Choroid plexus epithelial cell (primary cell): ENCODE measurements around the gene UBE2Q2.

Source experiments
- DNase-seq: peaks from one replicate; pipeline ENCODE4 v3.0.0-alpha.2; 2010; ENCODE audit warnings: low read depth
- H3K4me3 ChIP-seq: 2 replicates; pipeline ENCODE4 v1.5.1; 2011; ENCODE audit warnings: low read depth, mild to moderate bottlenecking, control low read depth, low read length, moderate library complexity
- CTCF ChIP-seq: conservative IDR thresholded peaks from 2 replicates; pipeline ENCODE4 v1.5.1; 2011; ENCODE audit warnings: low read depth, mild to moderate bottlenecking, control low read depth, inconsistent platforms, low read length, moderate library complexity

UBE2Q2 gene

DNA sequence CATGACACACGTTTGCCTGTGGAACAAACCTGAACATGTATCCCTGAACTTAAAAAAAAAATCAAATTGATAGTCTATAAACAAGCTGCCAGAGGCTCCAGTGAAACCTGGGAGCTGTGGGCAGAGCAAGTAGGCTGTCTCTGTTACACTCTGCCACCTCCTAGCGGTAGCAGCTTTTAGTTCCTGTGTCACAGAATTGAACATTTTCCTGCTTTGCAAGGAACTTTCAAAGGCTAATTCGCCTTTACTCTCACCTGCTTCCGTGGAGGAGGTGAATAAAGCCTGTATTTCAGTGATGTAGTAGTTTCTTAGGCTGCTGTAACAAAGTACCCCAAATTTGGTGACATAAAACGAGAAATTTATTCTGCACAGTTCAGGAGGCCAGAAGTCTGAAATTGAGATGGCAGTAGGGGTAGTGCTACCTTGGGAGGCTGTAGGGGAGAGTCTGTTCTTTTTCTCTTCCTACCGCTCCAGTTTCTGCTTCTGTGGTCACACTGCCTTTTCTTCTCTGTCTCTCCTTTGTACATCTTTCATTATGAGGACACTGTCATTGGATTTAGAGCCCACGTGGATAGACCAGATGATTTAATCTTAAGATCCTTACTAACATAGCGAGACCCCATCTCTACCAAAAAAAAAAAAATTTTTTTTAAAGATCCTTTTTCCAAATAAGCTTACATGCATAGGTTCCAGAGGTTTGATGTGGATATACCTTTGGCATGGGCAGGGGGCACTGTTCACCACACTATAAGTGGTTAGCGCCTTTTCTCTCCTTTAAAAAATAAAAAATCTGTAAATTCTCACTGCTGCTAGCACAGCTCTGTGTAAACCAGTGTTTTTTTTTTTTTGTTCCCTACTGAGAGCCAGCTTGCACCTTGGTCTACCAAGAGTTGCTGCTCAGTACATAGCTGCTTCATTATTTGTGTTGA lies 85.7 kb downstream of the UBE2Q2 start:
- no peak overlapping the region for H3K4me3 ChIP-seq
- peak; percentile 77 for TF ChIP-seq CTCF
- peak; percentile 70 for DNase-seq

DNA sequence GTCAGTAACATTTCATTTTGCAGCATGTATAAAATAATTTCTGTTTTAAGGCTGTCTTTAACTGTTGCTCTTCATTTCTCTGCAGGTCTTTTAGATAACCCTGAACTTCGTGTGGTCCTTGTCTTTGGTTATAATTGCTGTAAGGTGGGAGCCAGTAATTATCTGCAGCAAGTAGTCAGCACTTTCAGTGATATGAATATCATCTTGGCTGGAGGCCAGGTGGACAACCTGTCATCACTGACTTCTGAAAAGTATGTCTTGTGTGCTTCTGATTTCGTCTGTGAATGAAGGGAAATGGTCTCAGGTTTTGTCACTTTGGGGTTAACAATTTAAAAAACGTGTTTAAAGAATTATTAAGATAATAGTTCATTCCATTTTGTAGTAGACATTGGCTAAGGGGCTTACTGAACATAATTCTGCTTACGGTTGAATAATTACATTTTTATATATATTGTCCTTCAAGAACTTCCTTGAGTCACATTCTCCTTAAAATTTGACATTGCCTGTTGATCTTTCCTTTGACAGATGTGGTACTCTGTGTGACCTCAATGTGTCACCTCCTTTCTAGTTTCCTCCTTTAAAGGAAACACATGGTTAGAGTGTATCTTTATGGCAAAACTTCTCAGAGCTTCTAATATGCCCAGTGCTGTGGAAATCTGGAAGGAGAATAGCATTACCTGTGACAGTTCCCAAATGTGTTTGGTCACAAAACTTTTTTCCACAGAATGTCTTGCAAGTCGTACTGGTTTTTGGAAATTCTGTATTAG lies 86.7 kb downstream of the UBE2Q2 start:
- no peak for TF ChIP-seq CTCF
- peak; percentile 32 for DNase-seq
- H3K4me3 ChIP-seq: no peak overlapping the region

DNA sequence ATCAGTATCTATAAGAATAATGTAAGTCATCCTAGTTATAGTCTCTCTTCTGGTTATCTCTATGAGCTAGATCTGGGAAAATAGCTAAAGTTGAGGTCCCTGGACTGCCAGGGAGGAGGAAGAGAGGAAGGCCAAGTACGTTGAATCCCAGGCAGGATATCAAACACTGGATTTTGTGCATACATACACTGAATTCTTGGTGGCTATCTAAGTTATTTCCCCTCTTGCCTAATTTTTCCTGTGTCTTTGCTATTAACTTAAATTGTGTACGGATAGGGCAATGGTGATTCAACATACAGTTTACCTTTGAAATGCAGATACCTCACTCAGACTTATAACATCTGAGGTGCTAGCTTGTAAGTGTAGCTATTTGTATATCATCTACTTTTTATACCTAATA lies 87.6 kb downstream of the UBE2Q2 start:
- H3K4me3 ChIP-seq: no peak overlapping the region
- TF ChIP-seq CTCF: no peak
- no peak for DNase-seq

DNA sequence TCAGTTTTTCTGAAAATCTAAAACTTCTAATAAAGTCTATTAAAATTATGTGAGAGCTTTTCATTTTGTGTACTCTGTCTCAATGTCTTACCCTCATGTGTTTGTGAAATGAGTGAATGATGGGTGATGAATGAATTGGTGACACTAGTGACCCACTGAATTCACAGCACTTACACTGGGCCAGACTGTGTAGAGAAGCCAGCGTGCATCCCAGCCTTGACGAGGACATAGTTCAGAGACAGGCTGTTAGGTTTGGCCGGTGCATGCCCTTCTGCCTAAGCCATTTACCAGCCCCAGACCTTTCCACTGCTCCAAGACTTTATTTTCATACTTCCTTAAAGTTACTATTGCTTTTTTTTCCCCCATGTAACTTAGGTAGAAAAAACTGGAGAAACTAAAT lies 99.2 kb downstream of the UBE2Q2 start:
- no peak for TF ChIP-seq CTCF
- H3K4me3 ChIP-seq: no peak overlapping the region
- DNase-seq: no peak

DNA sequence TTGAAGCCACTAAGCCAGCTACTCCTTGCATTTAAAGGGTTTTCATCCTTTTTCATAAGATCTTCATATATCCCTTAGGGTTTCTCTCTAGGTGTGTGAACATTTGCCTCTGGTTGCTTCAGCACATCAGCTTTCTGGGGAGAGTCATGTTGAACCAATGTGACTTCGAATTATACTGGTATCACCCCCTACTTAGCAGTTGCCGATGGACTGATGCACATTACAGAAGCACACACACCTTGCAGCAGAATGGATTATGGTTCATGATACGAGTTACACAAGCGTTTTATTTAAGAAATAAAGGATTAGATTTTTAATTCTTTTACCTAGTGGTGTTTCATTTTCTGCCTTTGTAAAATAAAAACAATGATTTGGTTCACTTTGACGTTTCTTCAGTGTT lies 100.0 kb downstream of the UBE2Q2 start:
- H3K4me3 ChIP-seq: no peak overlapping the region
- no peak for TF ChIP-seq CTCF

DNA sequence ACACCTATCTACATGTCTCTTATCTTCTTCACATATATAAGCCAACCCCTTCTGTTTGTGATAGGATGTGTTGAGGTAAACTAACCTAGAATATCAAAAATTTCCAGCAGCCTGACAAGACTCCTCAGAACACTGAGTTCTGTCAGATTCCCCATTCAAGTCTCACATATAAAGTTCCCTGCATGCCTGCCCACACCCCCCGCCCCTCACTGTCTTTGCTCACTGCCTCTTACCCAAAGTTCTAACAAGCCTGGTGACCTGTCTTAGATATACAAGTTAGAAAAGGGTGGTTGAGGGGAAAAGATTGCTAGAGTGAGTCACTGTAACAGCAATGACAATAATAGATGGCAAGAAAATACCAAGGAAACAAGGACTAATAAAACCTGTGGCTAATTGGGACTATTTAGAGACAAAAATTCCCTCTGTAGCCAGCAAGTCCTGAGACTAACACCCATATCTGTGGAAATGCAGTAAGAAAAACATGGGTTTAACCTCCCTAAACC lies 100.5 kb downstream of the UBE2Q2 start:
- no peak for DNase-seq
- H3K4me3 ChIP-seq: no peak overlapping the region
- TF ChIP-seq CTCF: no peak

More for the DNA sequence above, 100.0 kb downstream of the UBE2Q2 start:
- no peak for DNase-seq
